Testis (tissue), 3 donors: Measurements from ENCODE around the gene SEPHS1. TPM values are rescaled to one million over a fixed set of nuclear protein-coding genes. Genes with fewer than 3 reads are reported as not detected.
"Not testable (repeated sequence)": the region's sequence is repeated elsewhere in the genome, so short reads cannot be mapped to it uniquely, and the experiment has no call there.

ENCODE experiments used
- DNase-seq: peaks from one replicate; pipeline ENCODE4 v3.0.0-alpha.2; 2019
- H3K27ac ChIP-seq, 2 donors: fragments of 200-600 bp; sonication (generic); one replicate each; pipeline ENCODE4 v1.5.1; 2019
- H3K27me3 ChIP-seq: fragments of 200-600 bp; sonication (generic); one replicate; pipeline ENCODE4 v1.5.1; 2019
- H3K36me3 ChIP-seq: fragments of 200-600 bp; sonication (generic); one replicate; pipeline ENCODE4 v1.5.1; 2017; ENCODE audit warnings: low read depth; ENCODE audit errors: missing control alignments
- H3K4me1 ChIP-seq: fragments of 200-600 bp; sonication (generic); one replicate; pipeline ENCODE4 v1.5.1; 2019
- H3K4me3 ChIP-seq, 2 donors: fragments of 200-600 bp; sonication (generic); one replicate each; pipeline ENCODE4 v1.5.1; 2017 to 2019
- H3K9me3 ChIP-seq: fragments of 200-600 bp; sonication (generic); one replicate; pipeline ENCODE4 v1.5.1; 2017
- POLR2A ChIP-seq: fragments of 450-650 bp; IDR thresholded peaks from one replicate; pipeline ENCODE4 v1.6.1; 2017; ENCODE audit warnings: antibody characterized with exemption, mild to moderate bottlenecking, moderate library complexity
- WGBS, 2 donors: methylation state at CpG; one replicate each; pipeline ENCODE4 v1.1.5; 2018; 5-methylcytosine and 5-hydroxymethylcytosine counted together
- intact Hi-C: fragments of 100-400 bp; cut with DNase I; formaldehyde crosslinking; loops from one replicate; pipeline ENCODE4 v1.15.1; 2023; ENCODE audit warnings: low total_unique reads
- polyA plus RNA-seq: library from polyadenylated mRNA; stranded (reverse); fragments of 350-450 nt; fragmentation: Illumina TruSeq; extraction: RNeasy Lipid Tissue Mini Kit (QIAGEN cat#74804); gene quantifications from one replicate; pipeline ENCODE4 v1.2.3, GENCODE V29; 2014; ENCODE audit warnings: low read depth, low replicate concordance; ENCODE audit not compliant: insufficient read depth
- total RNA-seq, 2 donors: library from RNA; depleted of rRNA; stranded (reverse); fragments of >200 nt; gene quantifications; one replicate each; pipeline ENCODE4 v1.2.3, GENCODE V29; 2016
- TF ChIP-seq, protein P1 (sequence below), 3 experiments: fragments of 450-650 bp in 2 of 3; fragments of 200-600 bp in 1 of 3; sonication (generic) in 1 of 3; IDR thresholded peaks; one replicate each; pipeline ENCODE4 v1.5.1; 2016 to 2019; ENCODE audit warnings: antibody characterized with exemption in 3 of 3, mild to moderate bottlenecking in 2 of 3, moderate library complexity in 1 of 3

SEPHS1 gene
- total and polyA plus RNA-seq, 3 donors from 2014 or later = 31.1 to 48.3 (median 41.7) TPM

DNA sequence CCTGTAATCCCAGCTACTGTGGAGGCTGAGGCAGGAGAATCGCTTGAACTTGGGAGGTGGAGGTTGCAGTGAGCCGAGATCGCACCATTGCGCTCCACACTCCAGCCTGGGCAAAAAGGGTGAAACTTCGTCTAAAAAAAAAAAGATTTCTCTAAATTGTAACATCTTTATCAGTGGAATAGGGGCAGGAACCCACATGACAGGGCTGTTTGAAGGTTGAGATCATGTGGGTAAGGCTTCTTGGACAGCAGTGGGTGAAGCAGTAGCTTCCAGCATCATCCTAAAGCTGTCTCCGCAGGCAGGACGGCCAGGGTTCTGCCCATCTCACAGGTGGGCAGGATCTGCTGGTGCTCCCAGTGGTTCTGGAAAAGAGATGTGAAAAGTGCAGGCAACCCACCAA is 37.9 kb upstream of the SEPHS1 start:
- H3K9me3 ChIP-seq = no peaks in the 10 kb centered on the region
- no peaks in the 10 kb centered on the region for H3K27me3 ChIP-seq
- H3K4me1 ChIP-seq = peaks cover 7% of the 10 kb centered on the region
- TF ChIP-seq POLR2A = no peak
- TF ChIP-seq, protein P1, sequence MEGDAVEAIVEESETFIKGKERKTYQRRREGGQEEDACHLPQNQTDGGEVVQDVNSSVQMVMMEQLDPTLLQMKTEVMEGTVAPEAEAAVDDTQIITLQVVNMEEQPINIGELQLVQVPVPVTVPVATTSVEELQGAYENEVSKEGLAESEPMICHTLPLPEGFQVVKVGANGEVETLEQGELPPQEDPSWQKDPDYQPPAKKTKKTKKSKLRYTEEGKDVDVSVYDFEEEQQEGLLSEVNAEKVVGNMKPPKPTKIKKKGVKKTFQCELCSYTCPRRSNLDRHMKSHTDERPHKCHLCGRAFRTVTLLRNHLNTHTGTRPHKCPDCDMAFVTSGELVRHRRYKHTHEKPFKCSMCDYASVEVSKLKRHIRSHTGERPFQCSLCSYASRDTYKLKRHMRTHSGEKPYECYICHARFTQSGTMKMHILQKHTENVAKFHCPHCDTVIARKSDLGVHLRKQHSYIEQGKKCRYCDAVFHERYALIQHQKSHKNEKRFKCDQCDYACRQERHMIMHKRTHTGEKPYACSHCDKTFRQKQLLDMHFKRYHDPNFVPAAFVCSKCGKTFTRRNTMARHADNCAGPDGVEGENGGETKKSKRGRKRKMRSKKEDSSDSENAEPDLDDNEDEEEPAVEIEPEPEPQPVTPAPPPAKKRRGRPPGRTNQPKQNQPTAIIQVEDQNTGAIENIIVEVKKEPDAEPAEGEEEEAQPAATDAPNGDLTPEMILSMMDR (IDR thresholded peaks at IDR 0.05) = no peak
- DNase-seq = no peak
- 88 to 90% methylated on average over 7 of the region's 7 CpGs for WGBS, 2 donors
- H3K27ac ChIP-seq = no peak overlapping the region
- H3K4me3 ChIP-seq = no peak overlapping the region
- intact Hi-C loops = no loop called here
- H3K36me3 ChIP-seq = no peaks in the 10 kb centered on the region

DNA sequence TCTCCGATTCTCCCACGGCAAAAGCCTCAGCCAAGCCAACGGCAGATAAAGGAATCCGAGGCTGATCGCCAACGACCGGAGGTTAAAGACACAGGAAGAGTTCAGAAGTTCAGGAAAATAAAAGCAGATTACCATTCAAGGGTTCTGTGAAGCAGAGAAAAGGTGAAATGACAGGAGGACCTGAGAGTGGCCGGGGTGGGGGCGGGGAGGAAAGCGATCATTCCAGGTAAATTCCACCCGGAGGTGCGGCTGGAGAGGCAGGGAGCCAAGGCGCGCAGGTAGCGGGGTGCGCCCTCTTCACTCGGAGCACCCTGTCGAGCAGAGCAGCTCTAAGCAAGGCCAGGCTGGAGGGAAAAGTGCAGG is 35.3 kb upstream of the SEPHS1 start:
- intact Hi-C loops = no loop called here
- WGBS, 2 donors = 3 to 8% methylated on average over 18 of the region's 18 CpGs
- no peaks in the 10 kb centered on the region for H3K27me3 ChIP-seq

DNA sequence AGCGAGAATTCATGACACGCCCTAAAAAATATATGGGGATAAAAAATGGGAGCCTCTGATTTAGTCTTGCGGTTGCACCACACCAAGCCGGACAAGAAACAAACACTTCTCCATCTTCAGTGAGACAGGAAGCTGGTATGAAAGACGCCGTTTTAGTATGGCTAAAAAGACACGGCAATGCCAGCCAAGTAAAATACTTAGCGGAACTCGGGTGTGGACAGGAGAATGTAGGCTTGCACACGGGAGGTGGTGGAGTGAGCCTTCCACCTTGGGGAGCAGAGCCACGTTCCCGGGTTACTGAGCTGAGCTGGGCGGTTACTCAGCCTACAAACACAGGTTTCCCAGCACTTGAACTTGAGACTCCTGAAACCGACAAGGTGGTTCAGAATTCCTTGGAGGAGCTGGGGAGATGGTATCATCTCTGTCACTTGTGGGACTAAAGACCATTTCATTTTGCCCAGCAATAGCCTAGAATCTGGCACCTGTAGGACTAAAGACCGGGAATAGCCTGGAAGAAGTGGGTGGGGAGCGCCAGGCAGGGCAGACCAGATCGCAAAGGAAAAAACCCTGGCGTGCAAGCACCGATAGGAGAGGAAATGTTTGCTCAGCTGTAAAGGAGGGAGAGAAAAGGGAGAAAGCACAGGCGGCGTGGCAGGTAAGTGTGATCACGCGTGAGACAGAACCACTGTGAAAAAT is 34.8 kb upstream of the SEPHS1 start:
- peaks cover 7% of the 10 kb centered on the region for H3K4me1 ChIP-seq
- 23% methylated on average over 23 of the region's 23 CpGs for WGBS, 2 donors
- H3K4me3 ChIP-seq = peak overlapping the region in 1 of 2 donors; percentile 8
- intact Hi-C loops = no loop called here
- H3K27me3 ChIP-seq = no peaks in the 10 kb centered on the region
- no peak overlapping the region for H3K27ac ChIP-seq
- H3K9me3 ChIP-seq = no peaks in the 10 kb centered on the region
- DNase-seq = no peak
- H3K36me3 ChIP-seq = no peaks in the 10 kb centered on the region
- TF ChIP-seq POLR2A = no peak
- TF ChIP-seq, protein P1 (IDR thresholded peaks at IDR 0.05) = no peak

More for the DNA sequence above, 35.3 kb upstream of the SEPHS1 start:
- no peaks in the 10 kb centered on the region for H3K9me3 ChIP-seq
- DNase-seq = no peak
- no peak overlapping the region for H3K27ac ChIP-seq
- peak overlapping the region in 1 of 2 donors; percentile 8 for H3K4me3 ChIP-seq
- peaks cover 7% of the 10 kb centered on the region for H3K4me1 ChIP-seq
- H3K36me3 ChIP-seq = no peaks in the 10 kb centered on the region
- TF ChIP-seq, protein P1 (IDR thresholded peaks at IDR 0.05) = no peak
- no peak for TF ChIP-seq POLR2A

DNA sequence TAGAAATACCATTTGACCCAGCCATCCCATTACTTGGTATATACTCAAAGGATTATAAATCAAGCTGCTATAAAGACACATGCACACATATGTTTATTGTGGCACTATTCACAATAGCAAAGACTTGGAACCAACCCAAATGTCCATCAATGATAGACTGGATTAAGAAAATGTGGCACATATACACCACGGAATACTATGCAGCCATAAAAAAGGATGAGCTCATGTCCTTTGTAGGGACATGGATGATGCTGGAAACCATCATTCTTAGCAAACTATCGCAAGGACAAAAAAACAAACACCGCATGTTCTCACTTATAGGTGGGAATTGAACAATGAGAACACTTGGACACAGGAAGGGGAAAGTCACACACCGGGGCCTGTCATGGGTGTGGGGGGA is 31.0 kb upstream of the SEPHS1 start:
- H3K36me3 ChIP-seq, H3K4me3 ChIP-seq, DNase-seq, H3K4me1 ChIP-seq, H3K27me3 ChIP-seq, H3K9me3 ChIP-seq, intact Hi-C loops, H3K27ac ChIP-seq: not testable (repeated sequence)
- WGBS, 2 donors = 97 to 98% methylated on average over 4 of the region's 4 CpGs

DNA sequence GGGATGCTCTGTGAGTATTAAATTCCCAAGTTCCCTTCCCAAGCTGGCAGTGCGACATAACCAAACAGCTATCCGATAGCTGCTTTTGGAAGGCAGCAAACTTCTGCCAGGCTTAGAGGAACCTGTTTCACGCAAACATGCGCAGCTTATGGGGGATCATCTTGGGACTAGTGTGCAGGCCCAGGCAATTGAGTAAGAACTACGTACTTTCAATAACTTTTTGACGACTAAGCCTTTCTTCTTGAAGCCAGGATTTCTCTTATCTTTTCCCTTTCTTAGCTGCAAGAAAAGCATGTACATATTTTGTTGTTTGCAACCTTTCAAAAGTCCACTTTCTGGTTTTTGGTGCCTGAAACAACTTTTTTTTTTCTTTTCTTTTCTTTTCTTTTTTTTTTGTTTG is 28.7 kb upstream of the SEPHS1 start:
- no peak for DNase-seq
- no peak for TF ChIP-seq POLR2A
- TF ChIP-seq, protein P1 (IDR thresholded peaks at IDR 0.05) = no peak
- 73 to 78% methylated on average over 6 of the region's 6 CpGs for WGBS, 2 donors
- intact Hi-C loops = no loop called here
- H3K9me3 ChIP-seq = no peaks in the 10 kb centered on the region
- H3K4me1 ChIP-seq = no peaks in the 10 kb centered on the region
- no peak overlapping the region for H3K4me3 ChIP-seq
- H3K36me3 ChIP-seq = no peaks in the 10 kb centered on the region
- no peak overlapping the region for H3K27ac ChIP-seq
- H3K27me3 ChIP-seq = no peaks in the 10 kb centered on the region
